KMS-11 (cell line): ENCODE data around the gene PTPRF.

Experiments
- H2AFZ ChIP-seq: fragments of 200-600 bp; sonication (generic); 2 replicates; pipeline ENCODE4 v1.6.1; 2016; ENCODE audit warnings: antibody characterized with exemption, mixed run types, low read depth
- H3K27ac ChIP-seq: fragments of 200-600 bp; sonication (generic); 2 replicates; pipeline ENCODE4 v1.6.1; 2016; ENCODE audit warnings: mild to moderate bottlenecking, mixed run types
- H3K27me3 ChIP-seq: fragments of 200-600 bp; sonication (generic); 2 replicates; pipeline ENCODE4 v1.6.1; 2017; ENCODE audit warnings: mild to moderate bottlenecking, low read depth, mixed run types, moderate library complexity; ENCODE audit not compliant: insufficient read depth
- H3K36me3 ChIP-seq: fragments of 200-600 bp; sonication (generic); 2 replicates; pipeline ENCODE4 v1.6.1; 2017; ENCODE audit warnings: mild to moderate bottlenecking, mixed run types; ENCODE audit not compliant: insufficient read depth
- H3K4me1 ChIP-seq: fragments of 200-600 bp; sonication (generic); 2 replicates; pipeline ENCODE4 v1.6.1; 2016; ENCODE audit warnings: mild to moderate bottlenecking, low read depth, mixed run types; ENCODE audit not compliant: poor library complexity, severe bottlenecking
- H3K4me2 ChIP-seq: fragments of 200-600 bp; sonication (generic); 2 replicates; pipeline ENCODE4 v1.7.0; 2016; ENCODE audit warnings: mild to moderate bottlenecking, mixed run types
- H3K4me3 ChIP-seq: fragments of 200-600 bp; sonication (generic); IDR thresholded peaks from 2 replicates; pipeline ENCODE4 v1.6.1; 2017; ENCODE audit warnings: low read depth, low read length, mixed read lengths; ENCODE audit not compliant: insufficient read depth
- H3K79me2 ChIP-seq: fragments of 200-600 bp; sonication (generic); 2 replicates; pipeline ENCODE4 v1.6.1; 2016; ENCODE audit warnings: low read depth, mixed run types; ENCODE audit not compliant: insufficient read depth
- H3K9ac ChIP-seq: fragments of 200-600 bp; sonication (generic); 2 replicates; pipeline ENCODE4 v1.6.1; 2016; ENCODE audit warnings: mild to moderate bottlenecking, mixed run types
- H4K20me1 ChIP-seq: fragments of 200-600 bp; sonication (generic); 2 replicates; pipeline ENCODE4 v1.6.1; 2016; ENCODE audit warnings: mild to moderate bottlenecking, mixed run types; ENCODE audit not compliant: insufficient read depth
- CTCF ChIP-seq: fragments of 200-600 bp; sonication (generic); conservative IDR thresholded peaks from 2 replicates; pipeline ENCODE4 v1.6.1; 2017; ENCODE audit warnings: low read depth, mild to moderate bottlenecking, antibody characterized with exemption, low read length, moderate library complexity, mixed read lengths

PTPRF gene

GRCh38 chr1:43605766-43606165 lies 75.1 kb downstream of the PTPRF start:
- H3K4me1 ChIP-seq = no peaks in the 10 kb centered on the region
- H4K20me1 ChIP-seq = no peaks in the 10 kb centered on the region

GRCh38 chr1:43606624-43607023 lies 75.9 kb downstream of the PTPRF start:
- no peak overlapping the region for H3K27ac ChIP-seq
- H3K79me2 ChIP-seq = no peaks in the 10 kb centered on the region

More at GRCh38 chr1:43605766-43606165, 75.1 kb downstream of the PTPRF start:
- Histone ChIP-seq H3K9ac (no peak overlapping the region), H3K27me3 (no peaks in the 10 kb centered on the region), H3K27ac (no peak overlapping the region), H3K79me2 (no peaks in the 10 kb centered on the region), H3K4me3 (no peak overlapping the region), H3K36me3 (no peaks in the 10 kb centered on the region), H3K4me2 (no peak overlapping the region), H2AFZ (no peak overlapping the region)
- TF ChIP-seq CTCF = no peak

DNA sequence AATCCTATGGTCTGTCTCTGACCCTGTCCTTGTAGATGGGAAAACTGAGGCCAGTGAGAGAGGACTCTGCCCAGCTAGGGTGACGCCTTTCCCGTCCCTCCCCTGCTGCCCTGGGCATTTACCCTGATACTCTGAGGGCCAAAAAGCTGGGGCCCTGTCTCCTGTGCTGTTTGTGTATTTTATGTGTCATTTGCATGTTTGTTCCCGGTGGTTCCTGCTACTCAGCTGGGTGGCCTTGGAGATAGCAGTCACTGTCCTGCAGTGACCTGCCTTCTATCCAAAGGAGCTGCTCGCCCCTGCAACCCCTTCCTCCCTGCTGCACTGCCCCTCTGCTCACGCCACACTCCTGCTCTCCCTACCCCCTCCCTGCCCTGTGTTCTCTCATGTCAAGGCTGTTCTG lies 78.1 kb downstream of the PTPRF start:
- TF ChIP-seq CTCF = no peak
- no peaks in the 10 kb centered on the region for H3K4me1 ChIP-seq
- no peak overlapping the region for H3K9ac ChIP-seq
- no peak overlapping the region for H3K4me3 ChIP-seq
- H3K36me3 ChIP-seq = no peaks in the 10 kb centered on the region
- H3K4me2 ChIP-seq = no peak overlapping the region
- H2AFZ ChIP-seq = no peak overlapping the region
- H3K27ac ChIP-seq = no peak overlapping the region
- H3K79me2 ChIP-seq = no peaks in the 10 kb centered on the region
- no peaks in the 10 kb centered on the region for H4K20me1 ChIP-seq
- H3K27me3 ChIP-seq = no peaks in the 10 kb centered on the region

More at GRCh38 chr1:43606624-43607023, 75.9 kb downstream of the PTPRF start:
- H3K4me2 ChIP-seq = no peak overlapping the region
- no peak overlapping the region for H3K9ac ChIP-seq
- H3K4me1 ChIP-seq = no peaks in the 10 kb centered on the region
- no peaks in the 10 kb centered on the region for H3K36me3 ChIP-seq
- no peaks in the 10 kb centered on the region for H4K20me1 ChIP-seq
- no peaks in the 10 kb centered on the region for H3K27me3 ChIP-seq
- no peak for TF ChIP-seq CTCF
- no peak overlapping the region for H3K4me3 ChIP-seq
- no peak overlapping the region for H2AFZ ChIP-seq

DNA sequence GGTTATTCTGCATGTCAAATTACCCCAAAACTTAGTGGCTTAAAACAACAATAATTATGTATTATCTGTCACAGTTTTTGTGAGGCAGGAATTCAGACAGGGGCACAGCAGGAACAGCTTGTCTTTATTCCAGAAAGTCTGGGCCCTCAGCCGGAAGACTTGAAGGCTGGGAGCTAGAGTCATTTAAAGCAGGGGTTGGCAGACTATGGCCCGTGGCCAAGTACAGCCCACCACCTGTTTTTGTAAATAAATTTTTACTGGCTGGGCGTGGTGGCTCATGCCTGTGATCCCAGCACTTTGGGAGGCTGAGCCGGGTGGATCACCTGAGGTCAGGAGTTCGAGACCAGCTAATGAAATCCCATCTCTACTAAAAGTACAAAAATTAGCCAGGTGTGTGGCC lies 79.7 kb downstream of the PTPRF start:
- Histone ChIP-seq H4K20me1 (no peaks in the 10 kb centered on the region), H3K79me2 (no peaks in the 10 kb centered on the region), H3K4me1 (no peaks in the 10 kb centered on the region), H3K36me3 (no peaks in the 10 kb centered on the region), H3K27ac (no peak overlapping the region), H2AFZ (no peak overlapping the region), H3K27me3 (no peaks in the 10 kb centered on the region), H3K4me2 (no peak overlapping the region), H3K4me3 (no peak overlapping the region), H3K9ac (no peak overlapping the region)
- TF ChIP-seq CTCF = no peak

GRCh38 chr1:43611950-43612349 lies 81.3 kb downstream of the PTPRF start:
- no peaks in the 10 kb centered on the region for H4K20me1 ChIP-seq
- no peaks in the 10 kb centered on the region for H3K4me1 ChIP-seq
- H3K27ac ChIP-seq = no peak overlapping the region
- no peaks in the 10 kb centered on the region for H3K79me2 ChIP-seq
- no peaks in the 10 kb centered on the region for H3K36me3 ChIP-seq
- no peaks in the 10 kb centered on the region for H3K27me3 ChIP-seq
- no peak overlapping the region for H3K9ac ChIP-seq
- no peak for TF ChIP-seq CTCF
- no peak overlapping the region for H3K4me2 ChIP-seq
- no peak overlapping the region for H3K4me3 ChIP-seq
- H2AFZ ChIP-seq = no peak overlapping the region
